GM19043 (cell line): ENCODE data around the gene PSMD3.

Experiments
- ATAC-seq: cut with Tn5 transposase; IDR thresholded peaks from one replicate; pipeline ENCODE4 v1.9.1; 2021; ENCODE audit warnings: low read depth; ENCODE audit not compliant: unreplicated experiment

PSMD3 gene

GRCh38 chr17:39955726-39956225 is 24.8 kb upstream of the PSMD3 start:
- ATAC-seq = no peak

- ATAC-seq = no peak
Observed at GRCh38 chr17:39960524-39961041, 20.0 kb upstream of the PSMD3 start.

GRCh38 chr17:39962642-39963220 is 17.9 kb upstream of the PSMD3 start, which contains the start of gene GSDMA:
Gene GSDMA (plus strand): TSS chr17:39963004. CDS start chr17:39965688, 2,684 bp downstream.
- no peak for ATAC-seq

- ATAC-seq = no peak
Observed at GRCh38 chr17:39963829-39964228, 16.8 kb upstream of the PSMD3 start.

- ATAC-seq = no peak
Observed at GRCh38 chr17:39965017-39965699, 15.4 kb upstream of the PSMD3 start.

DNA sequence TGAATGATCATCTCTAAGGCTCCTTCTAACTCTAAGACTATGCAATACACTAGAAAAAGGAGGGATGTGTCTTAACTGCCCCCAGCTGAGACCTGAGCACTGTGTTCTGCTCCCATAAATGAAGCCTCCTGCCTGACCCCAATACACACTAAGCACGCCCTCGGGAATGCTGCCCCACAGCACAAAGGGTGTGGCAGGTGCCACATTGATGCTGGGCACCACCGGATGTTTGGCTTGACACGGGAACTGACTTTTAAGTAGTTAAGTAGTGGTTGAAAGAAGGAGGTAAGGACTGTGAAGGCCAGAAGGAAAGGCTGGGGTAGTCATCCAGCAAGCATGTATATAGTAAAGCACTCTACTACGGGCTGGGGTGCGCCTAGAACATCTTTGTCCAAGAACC is 13.8 kb upstream of the PSMD3 start:
- no peak for ATAC-seq

GRCh38 chr17:39968761-39969160 is 11.8 kb upstream of the PSMD3 start:
- ATAC-seq = no peak

- no peak for ATAC-seq
Observed at GRCh38 chr17:39969375-39969774, 11.2 kb upstream of the PSMD3 start.

GRCh38 chr17:39970157-39970692 is 10.4 kb upstream of the PSMD3 start:
- ATAC-seq = no peak

GRCh38 chr17:39971076-39971603 is 9.5 kb upstream of the PSMD3 start:
- no peak for ATAC-seq

DNA sequence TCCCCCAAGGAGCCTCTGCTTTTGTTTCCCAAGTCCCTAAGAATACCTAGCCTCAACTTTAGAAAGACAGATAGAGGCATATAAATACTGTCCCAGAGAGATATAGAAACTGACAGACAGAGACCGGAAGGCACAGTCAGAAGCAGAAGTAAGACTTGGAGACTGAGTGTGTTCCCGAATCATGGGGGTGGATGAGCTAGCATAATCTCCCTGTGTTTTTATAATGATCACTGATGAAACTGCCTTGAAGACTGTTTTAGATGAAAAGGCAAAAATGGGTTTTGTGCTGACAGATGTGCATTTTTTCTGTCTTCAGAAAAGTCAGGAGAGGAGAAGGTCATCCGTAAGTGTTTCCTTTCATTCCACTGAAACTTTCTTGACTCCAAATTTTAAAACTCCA is 8.3 kb upstream of the PSMD3 start:
- ATAC-seq = no peak

GRCh38 chr17:39973496-39973895 is 7.1 kb upstream of the PSMD3 start:
- no peak for ATAC-seq

DNA sequence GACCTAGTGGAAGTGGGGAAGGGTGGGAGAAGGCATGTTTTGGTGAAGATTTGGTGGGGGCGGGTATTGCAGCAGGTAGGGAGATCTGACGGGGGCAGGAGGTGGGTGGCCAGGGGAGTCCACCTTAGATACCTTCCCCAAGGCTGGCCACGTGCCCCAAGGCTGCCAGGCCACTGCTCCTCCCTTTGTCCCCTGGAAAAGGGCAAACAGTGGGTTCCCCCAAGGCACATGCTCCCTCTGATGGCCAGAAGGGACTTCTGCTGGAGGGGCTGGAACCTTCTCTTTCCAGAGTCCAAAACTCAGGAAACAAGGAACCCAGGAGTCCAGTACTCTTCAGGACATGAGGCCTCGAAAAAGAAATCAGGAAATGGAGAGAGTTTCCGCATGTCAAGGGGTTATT is 6.2 kb upstream of the PSMD3 start:
- ATAC-seq = no peak

GRCh38 chr17:39975801-39976200 is 4.8 kb upstream of the PSMD3 start:
- no peak for ATAC-seq

GRCh38 chr17:39979016-39979670 is 1.5 kb upstream of the PSMD3 start:
- no peak for ATAC-seq

GRCh38 chr17:39979893-39980350 is 685 bp upstream of the PSMD3 start:
- ATAC-seq = no peak

DNA sequence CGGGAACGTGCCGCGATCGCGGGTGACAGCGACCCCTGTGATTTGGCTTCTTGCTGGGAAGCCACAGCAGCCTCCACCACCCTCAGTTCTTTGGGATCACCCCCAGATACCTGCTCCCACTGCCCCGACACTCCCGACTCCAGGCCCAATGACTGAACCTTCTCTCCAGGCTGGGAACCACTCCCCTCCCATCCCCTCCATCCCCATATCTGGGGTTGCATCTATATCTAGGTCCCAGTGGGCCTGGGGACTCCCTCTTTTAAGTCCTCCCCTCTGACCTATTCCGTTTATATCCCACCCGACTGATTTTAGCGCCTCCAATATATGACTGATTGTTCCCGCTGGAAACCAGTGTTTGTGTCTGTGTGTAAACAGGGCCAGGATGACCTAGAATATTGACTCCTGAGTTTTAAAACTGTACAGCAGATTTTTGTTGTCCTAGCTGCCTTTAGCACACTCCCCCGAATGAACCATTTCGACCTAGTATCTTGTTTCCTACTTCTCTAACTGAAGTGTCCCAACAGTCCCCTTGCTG is 667 bp downstream of the PSMD3 start:
- ATAC-seq = no peak

DNA sequence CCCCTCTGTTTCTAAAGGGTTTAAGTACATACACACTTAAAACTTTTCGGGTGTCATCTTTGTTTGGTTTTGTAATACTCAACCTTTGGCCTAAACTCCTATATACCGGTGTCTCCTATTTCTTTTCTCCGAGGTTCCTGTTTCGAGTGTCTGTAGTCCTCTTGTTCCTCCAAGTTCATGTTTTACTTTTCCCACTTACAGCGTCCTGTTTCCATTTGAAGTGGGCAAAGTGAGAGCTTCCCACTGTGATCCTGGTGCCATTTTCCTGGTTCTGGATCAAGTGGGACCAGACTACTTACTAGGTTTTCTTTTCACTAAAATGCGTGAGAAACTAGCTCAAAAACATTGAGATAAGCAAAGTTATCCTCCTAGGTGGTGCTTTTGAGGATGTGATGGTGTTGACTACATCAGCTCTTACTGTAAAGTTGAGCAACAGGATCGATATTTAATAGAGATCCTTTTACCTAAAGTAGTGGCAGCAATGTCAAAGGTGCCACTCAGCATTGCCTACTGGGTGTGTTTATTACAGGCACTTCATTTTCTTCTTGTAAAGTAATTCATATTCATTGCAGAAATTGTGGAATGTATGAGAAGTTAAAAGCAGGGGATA is 1.3 kb downstream of the PSMD3 start:
- ATAC-seq = no peak

- ATAC-seq = no peak
Observed at GRCh38 chr17:39988206-39988810, 7.7 kb downstream of the PSMD3 start.

DNA sequence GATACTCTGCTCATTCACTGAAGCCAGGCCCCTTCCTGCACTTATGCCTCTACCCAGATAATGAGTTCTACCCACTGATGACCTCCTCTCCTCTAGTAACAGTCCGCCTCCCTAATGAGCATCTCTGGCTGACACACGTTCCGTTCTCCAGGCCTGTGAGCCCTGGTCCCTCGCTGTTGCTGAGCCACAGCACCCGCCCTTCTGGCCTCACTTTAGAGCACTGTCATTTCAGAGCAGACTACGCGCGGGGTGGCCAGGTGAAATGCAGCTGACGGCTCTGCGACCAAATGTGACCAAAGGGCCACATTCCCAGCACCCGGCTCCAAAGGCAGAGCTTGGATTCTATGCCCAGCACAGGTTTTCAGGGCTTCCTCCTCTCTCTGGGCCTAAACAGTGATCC is 13.8 kb downstream of the PSMD3 start:
- ATAC-seq = no peak
